ENCODE measurements around the gene THNSL1. TPM values are rescaled to one million over a fixed set of nuclear protein-coding genes. Genes with fewer than 3 reads are reported as not detected.

Gene THNSL1
- total and polyA plus RNA-seq, 9 of the 15 experiments (the other 6 are each of a cell fraction or from before 2014, with no cell fraction given): 4.5 to 8.6 (median 6.3) TPM

DNA sequence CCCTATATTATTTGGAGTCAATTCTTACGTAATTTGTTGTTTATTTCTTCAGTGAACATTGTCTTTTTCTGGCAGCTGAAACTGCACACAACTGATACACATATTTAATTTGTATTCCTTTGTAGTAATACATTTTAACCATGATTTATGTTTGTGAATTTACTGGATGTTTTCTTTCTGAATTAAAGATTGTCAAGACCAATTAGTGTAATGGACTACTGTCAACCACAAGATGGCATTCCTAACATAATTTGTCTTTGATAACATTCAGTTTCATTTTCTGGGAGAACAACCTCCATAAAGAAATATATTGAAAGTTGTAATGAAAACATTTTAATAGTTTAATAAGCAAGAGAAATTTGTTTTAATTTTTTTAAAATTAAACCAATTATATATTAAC, 10.1 kb downstream of the THNSL1 start (continued):
- TF ChIP-seq, protein P1, sequence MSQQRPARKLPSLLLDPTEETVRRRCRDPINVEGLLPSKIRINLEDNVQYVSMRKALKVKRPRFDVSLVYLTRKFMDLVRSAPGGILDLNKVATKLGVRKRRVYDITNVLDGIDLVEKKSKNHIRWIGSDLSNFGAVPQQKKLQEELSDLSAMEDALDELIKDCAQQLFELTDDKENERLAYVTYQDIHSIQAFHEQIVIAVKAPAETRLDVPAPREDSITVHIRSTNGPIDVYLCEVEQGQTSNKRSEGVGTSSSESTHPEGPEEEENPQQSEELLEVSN (IDR thresholded peaks at IDR 0.05; ENCODE audit: borderline replicate concordance in 1 of 2, extremely low read depth in 1 of 2, insufficient read depth in 1 of 2, insufficient read length in 1 of 2, low read depth in 1 of 2, low read length in 1 of 2, poor library complexity in 1 of 2, severe bottlenecking in 1 of 2): no peak
- TF ChIP-seq, protein P2, sequence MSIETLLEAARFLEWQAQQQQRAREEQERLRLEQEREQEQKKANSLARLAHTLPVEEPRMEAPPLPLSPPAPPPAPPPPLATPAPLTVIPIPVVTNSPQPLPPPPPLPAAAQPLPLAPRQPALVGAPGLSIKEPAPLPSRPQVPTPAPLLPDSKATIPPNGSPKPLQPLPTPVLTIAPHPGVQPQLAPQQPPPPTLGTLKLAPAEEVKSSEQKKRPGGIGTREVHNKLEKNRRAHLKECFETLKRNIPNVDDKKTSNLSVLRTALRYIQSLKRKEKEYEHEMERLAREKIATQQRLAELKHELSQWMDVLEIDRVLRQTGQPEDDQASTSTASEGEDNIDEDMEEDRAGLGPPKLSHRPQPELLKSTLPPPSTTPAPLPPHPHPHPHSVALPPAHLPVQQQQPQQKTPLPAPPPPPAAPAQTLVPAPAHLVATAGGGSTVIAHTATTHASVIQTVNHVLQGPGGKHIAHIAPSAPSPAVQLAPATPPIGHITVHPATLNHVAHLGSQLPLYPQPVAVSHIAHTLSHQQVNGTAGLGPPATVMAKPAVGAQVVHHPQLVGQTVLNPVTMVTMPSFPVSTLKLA (conservative IDR thresholded peaks at IDR 0.05): no peak
- TF ChIP-seq CTBP1 (IDR thresholded peaks at IDR 0.05; ENCODE audit: borderline replicate concordance) (no peak), TOE1 (IDR thresholded peaks at IDR 0.05; ENCODE audit: borderline replicate concordance) (no peak), TOE1 (CRISPR knock-in tag; IDR thresholded peaks at IDR 0.05; ENCODE audit: borderline replicate concordance, low read depth) (no peak), SAFB (IDR thresholded peaks at IDR 0.05; ENCODE audit: borderline replicate concordance, low read depth, low read length) (no peak), COPS2 (conservative IDR thresholded peaks at IDR 0.05) (no peak)
- TF ChIP-seq, protein P3, sequence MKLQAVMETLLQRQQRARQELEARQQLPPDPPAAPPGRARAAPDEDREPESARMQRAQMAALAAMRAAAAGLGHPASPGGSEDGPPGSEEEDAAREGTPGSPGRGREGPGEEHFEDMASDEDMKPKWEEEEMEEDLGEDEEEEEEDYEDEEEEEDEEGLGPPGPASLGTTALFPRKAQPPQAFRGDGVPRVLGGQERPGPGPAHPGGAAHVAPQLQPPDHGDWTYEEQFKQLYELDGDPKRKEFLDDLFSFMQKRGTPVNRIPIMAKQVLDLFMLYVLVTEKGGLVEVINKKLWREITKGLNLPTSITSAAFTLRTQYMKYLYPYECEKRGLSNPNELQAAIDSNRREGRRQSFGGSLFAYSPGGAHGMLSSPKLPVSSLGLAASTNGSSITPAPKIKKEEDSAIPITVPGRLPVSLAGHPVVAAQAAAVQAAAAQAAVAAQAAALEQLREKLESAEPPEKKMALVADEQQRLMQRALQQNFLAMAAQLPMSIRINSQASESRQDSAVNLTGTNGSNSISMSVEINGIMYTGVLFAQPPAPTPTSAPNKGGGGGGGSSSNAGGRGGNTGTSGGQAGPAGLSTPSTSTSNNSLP (IDR thresholded peaks at IDR 0.05; ENCODE audit: borderline replicate concordance, low read depth, low read length): 0 out of 2 replicates have a peak, but pooled peaks have one; percentile 29
